ENCODE results near the gene KIF16B. TPM values are rescaled to one million over a fixed set of nuclear protein-coding genes. Genes with fewer than 3 reads are reported as not detected.

The KIF16B gene
- total and polyA plus RNA-seq, 10 of the 15 experiments (the other 5 are each of a cell fraction or from before 2014, with no cell fraction given): 0.21 to 5.2 (median 3.0) TPM

DNA sequence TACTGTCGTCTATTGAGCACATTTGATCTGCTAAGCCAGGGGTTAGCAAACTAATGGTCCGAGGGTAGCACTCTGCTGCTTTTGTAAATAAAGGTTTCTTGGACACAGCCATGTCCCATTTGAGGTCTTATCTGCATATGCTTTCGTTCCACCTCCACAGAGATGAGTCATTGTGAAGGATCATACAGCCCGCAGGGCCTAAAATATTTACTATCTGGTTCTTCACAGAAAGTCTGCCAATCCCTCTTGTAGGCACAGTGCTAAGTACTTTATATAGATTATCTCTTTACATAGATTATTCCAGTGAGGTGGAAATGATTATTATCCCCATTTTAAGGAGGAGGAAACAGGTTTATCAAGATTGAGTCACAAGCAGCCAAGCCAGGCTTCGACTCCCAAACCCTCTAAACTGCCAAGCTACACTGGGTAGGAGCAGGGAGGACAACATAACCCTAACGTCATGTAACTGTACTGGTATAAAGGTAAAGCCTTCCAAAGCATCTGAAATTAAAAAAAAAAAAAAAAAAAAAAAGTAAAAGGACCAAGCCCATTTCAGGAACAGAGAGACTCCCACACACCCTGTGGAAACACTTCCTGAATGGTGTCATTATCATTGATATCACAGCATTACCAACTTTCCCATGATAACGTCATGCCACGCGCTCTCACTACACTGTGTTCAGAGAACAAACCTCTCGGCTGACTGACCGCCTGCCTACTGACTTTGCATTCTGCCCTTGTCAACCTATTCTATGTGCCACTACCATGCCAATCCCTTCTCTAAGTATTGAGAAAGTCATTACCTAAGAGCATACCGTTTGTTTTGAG, 101.0 kb downstream of the KIF16B start:
- Histone ChIP-seq H2AFZ (ENCODE audit: control insufficient read depth, low read depth, low read length) (no peak overlapping the region), H3K79me2 (ENCODE audit: control insufficient read depth, insufficient read depth, low read length) (no peaks in the 10 kb centered on the region), H3K27ac (ENCODE audit: control insufficient read depth, insufficient read depth) (no peak overlapping the region), H4K20me1 (ENCODE audit: control insufficient read depth, insufficient read depth) (no peaks in the 10 kb centered on the region), H3K4me2 (ENCODE audit: control insufficient read depth, insufficient read depth) (no peak overlapping the region), H3K9ac (ENCODE audit: control insufficient read depth, insufficient read depth, low read length) (no peak overlapping the region), H3K36me3 (ENCODE audit: control insufficient read depth in 2 of 2, insufficient read depth in 2 of 2, low read length in 1 of 2) (no peaks in the 10 kb centered on the region), H3K4me1 (ENCODE audit: control insufficient read depth, insufficient read depth, low read length) (no peaks in the 10 kb centered on the region), H3K9me3 (replicated peaks; ENCODE audit: control insufficient read depth, insufficient read depth, low read length) (no peaks in the 10 kb centered on the region), H3K4me3 (no peak overlapping the region), H3K27me3 (replicated peaks in 1 of 2; ENCODE audit: control insufficient read depth in 2 of 2, insufficient read depth in 2 of 2, low read length in 1 of 2) (no peaks in the 10 kb centered on the region)
- 46% methylated on average over 12 of the region's 12 CpGs for WGBS (ENCODE audit: insufficient coverage, insufficient replicate concordance, low lambda C conversion rate, missing lambda C conversion rate)
- ATAC-seq (no peak), FAIRE-seq (no peak), DNase-seq (ENCODE audit: low read depth, low spot score) (no peak)
- CTCF ChIA-PET: interaction anchor here (1.2 to 4.1 kb wide), 2 partner anchors 192 to 763 kb away, joined by 6 to 39 read pairs; no protein-coding TSS in a partner anchor
- TF ChIP-seq IKZF1 (conservative IDR thresholded peaks at IDR 0.05) (no peak), STAT1 (conservative IDR thresholded peaks at IDR 0.05) (no peak), ZZZ3 (IDR thresholded peaks at IDR 0.05; ENCODE audit: control insufficient read depth, insufficient read length, low read depth) (no peak), MYB (IDR thresholded peaks at IDR 0.05; ENCODE audit: borderline replicate concordance, low read depth, low read length) (no peak), RELA (IDR thresholded peaks at IDR 0.05; ENCODE audit: borderline replicate concordance, partially characterized antibody) (no peak), BACH1 (IDR thresholded peaks at IDR 0.05; ENCODE audit: borderline replicate concordance) (no peak), MTA2 (IDR thresholded peaks at IDR 0.05; ENCODE audit: low read depth) (no peak), SPI1 (IDR thresholded peaks at IDR 0.05; ENCODE audit: borderline replicate concordance, insufficient read depth, low read depth, low read length) (no peak), IKZF2 (IDR thresholded peaks at IDR 0.05) (no peak), SMARCA5 (IDR thresholded peaks at IDR 0.05) (no peak), TCF12 (IDR thresholded peaks at IDR 0.05; ENCODE audit: low read depth, low read length) (no peak), PAX8 (IDR thresholded peaks at IDR 0.05) (no peak)
- TF ChIP-seq, protein P1, sequence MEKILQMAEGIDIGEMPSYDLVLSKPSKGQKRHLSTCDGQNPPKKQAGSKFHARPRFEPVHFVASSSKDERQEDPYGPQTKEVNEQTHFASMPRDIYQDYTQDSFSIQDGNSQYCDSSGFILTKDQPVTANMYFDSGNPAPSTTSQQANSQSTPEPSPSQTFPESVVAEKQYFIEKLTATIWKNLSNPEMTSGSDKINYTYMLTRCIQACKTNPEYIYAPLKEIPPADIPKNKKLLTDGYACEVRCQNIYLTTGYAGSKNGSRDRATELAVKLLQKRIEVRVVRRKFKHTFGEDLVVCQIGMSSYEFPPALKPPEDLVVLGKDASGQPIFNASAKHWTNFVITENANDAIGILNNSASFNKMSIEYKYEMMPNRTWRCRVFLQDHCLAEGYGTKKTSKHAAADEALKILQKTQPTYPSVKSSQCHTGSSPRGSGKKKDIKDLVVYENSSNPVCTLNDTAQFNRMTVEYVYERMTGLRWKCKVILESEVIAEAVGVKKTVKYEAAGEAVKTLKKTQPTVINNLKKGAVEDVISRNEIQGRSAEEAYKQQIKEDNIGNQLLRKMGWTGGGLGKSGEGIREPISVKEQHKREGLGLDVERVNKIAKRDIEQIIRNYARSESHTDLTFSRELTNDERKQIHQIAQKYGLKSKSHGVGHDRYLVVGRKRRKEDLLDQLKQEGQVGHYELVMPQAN (conservative IDR thresholded peaks at IDR 0.05): no peak
- TF ChIP-seq, protein P2, sequence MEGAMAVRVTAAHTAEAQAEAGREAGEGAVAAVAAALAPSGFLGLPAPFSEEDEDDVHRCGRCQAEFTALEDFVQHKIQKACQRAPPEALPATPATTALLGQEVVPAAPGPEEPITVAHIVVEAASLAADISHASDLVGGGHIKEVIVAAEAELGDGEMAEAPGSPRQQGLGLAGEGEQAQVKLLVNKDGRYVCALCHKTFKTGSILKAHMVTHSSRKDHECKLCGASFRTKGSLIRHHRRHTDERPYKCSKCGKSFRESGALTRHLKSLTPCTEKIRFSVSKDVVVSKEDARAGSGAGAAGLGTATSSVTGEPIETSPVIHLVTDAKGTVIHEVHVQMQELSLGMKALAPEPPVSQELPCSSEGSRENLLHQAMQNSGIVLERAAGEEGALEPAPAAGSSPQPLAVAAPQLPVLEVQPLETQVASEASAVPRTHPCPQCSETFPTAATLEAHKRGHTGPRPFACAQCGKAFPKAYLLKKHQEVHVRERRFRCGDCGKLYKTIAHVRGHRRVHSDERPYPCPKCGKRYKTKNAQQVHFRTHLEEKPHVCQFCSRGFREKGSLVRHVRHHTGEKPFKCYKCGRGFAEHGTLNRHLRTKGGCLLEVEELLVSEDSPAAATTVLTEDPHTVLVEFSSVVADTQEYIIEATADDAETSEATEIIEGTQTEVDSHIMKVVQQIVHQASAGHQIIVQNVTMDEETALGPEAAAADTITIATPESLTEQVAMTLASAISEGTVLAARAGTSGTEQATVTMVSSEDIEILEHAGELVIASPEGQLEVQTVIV (IDR thresholded peaks at IDR 0.05; ENCODE audit: borderline replicate concordance, partially characterized antibody): no peak
- TF ChIP-seq, protein P3, sequence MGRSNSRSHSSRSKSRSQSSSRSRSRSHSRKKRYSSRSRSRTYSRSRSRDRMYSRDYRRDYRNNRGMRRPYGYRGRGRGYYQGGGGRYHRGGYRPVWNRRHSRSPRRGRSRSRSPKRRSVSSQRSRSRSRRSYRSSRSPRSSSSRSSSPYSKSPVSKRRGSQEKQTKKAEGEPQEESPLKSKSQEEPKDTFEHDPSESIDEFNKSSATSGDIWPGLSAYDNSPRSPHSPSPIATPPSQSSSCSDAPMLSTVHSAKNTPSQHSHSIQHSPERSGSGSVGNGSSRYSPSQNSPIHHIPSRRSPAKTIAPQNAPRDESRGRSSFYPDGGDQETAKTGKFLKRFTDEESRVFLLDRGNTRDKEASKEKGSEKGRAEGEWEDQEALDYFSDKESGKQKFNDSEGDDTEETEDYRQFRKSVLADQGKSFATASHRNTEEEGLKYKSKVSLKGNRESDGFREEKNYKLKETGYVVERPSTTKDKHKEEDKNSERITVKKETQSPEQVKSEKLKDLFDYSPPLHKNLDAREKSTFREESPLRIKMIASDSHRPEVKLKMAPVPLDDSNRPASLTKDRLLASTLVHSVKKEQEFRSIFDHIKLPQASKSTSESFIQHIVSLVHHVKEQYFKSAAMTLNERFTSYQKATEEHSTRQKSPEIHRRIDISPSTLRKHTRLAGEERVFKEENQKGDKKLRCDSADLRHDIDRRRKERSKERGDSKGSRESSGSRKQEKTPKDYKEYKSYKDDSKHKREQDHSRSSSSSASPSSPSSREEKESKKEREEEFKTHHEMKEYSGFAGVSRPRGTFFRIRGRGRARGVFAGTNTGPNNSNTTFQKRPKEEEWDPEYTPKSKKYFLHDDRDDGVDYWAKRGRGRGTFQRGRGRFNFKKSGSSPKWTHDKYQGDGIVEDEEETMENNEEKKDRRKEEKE (IDR thresholded peaks at IDR 0.05): no peak
- RAD21 ChIA-PET (ENCODE audit: unreplicated experiment): no interaction called here
- SMC1A ChIA-PET (ENCODE audit: uncharacterized antibody, unreplicated experiment): interaction anchor here (1.0 to 1.6 kb wide), 2 partner anchors 10 to 193 kb away, joined by 4 read pairs; no protein-coding TSS in a partner anchor
- BruUV-seq (replicated peaks): no TSS peak
- intact Hi-C loops (cut with micrococcal nuclease; ENCODE audit: unreplicated experiment): loop anchor here (10.0 kb wide), 1 partner anchor 487 kb away; no protein-coding TSS in a partner anchor
- POLR2A ChIA-PET: no interaction called here
- in situ Hi-C loops (cut with MboI): no loop called here

Measured in GM12878 (cell line).